GM23338 (cell line): ENCODE measurements around the gene IL36RN. TPM values are rescaled to one million over a fixed set of nuclear protein-coding genes. Genes with fewer than 3 reads are reported as not detected.

ENCODE experiments used
- ATAC-seq: fragments of 200-7000 bp; cut with Tn5 transposase; 3 replicates; pipeline ENCODE4 v1.9.1; 2020
- DNase-seq: peaks from one replicate; pipeline ENCODE4 v3.0.0-alpha.2; 2015; ENCODE audit warnings: low spot score
- H2AFZ ChIP-seq: fragments of 200-600 bp; sonication (generic); 2 replicates; pipeline ENCODE4 v1.8.0; 2016; ENCODE audit warnings: antibody characterized with exemption, mild to moderate bottlenecking, moderate library complexity
- H3F3A ChIP-seq: fragments of 200-600 bp; sonication (generic); replicated peaks from 2 replicates; pipeline ENCODE4 v1.8.0; 2017; ENCODE audit warnings: antibody characterized with exemption, mixed run types, low read depth
- H3K27ac ChIP-seq: fragments of 200-600 bp; sonication (generic); 2 replicates; pipeline ENCODE4 v1.6.1; 2016; ENCODE audit warnings: low read depth
- H3K27me3 ChIP-seq: fragments of 200-600 bp; sonication (generic); 2 replicates; pipeline ENCODE4 v1.8.0; 2016; ENCODE audit warnings: mild to moderate bottlenecking, mixed run types, moderate library complexity; ENCODE audit not compliant: insufficient read depth
- H3K36me3 ChIP-seq: fragments of 200-600 bp; sonication (generic); 2 replicates; pipeline ENCODE4 v1.8.0; 2016; ENCODE audit warnings: mild to moderate bottlenecking; ENCODE audit not compliant: insufficient read depth
- H3K4me1 ChIP-seq: fragments of 200-600 bp; sonication (generic); 2 replicates; pipeline ENCODE4 v1.8.0; 2016; ENCODE audit warnings: mild to moderate bottlenecking, moderate library complexity; ENCODE audit not compliant: insufficient read depth
- H3K4me2 ChIP-seq: fragments of 200-600 bp; sonication (generic); 2 replicates; pipeline ENCODE4 v1.7.1; 2017; ENCODE audit warnings: mixed run types
- H3K4me3 ChIP-seq: fragments of 200-600 bp; sonication (generic); 2 replicates; pipeline ENCODE4 v1.6.1; 2016; ENCODE audit warnings: mixed run types
- H3K79me2 ChIP-seq: fragments of 200-600 bp; sonication (generic); replicated peaks from 2 replicates; pipeline ENCODE4 v1.8.0; 2017; ENCODE audit warnings: mild to moderate bottlenecking; ENCODE audit not compliant: insufficient read depth
- H3K9me2 ChIP-seq: fragments of 200-600 bp; sonication (generic); 2 replicates; pipeline ENCODE4 v1.8.0; 2017; ENCODE audit not compliant: insufficient read depth
- H4K20me1 ChIP-seq: fragments of 200-600 bp; sonication (generic); replicated peaks from 2 replicates; pipeline ENCODE4 v1.8.0; 2017; ENCODE audit warnings: mild to moderate bottlenecking; ENCODE audit not compliant: insufficient read depth
- H3K27ac Mint-ChIP-seq: 2 replicates; pipeline ENCODE4 v1.8.0; 2020; ENCODE audit warnings: inconsistent platforms, mild to moderate bottlenecking, moderate library complexity, mixed read lengths
- H3K27me3 Mint-ChIP-seq: 3 replicates; pipeline ENCODE4 v1.8.0; 2022; ENCODE audit warnings: low read depth, mild to moderate bottlenecking, moderate library complexity, mixed read lengths, inconsistent platforms; ENCODE audit not compliant: insufficient read depth, poor library complexity
- H3K36me3 Mint-ChIP-seq: 3 replicates; pipeline ENCODE4 v1.8.0; 2021; ENCODE audit warnings: low read depth, mild to moderate bottlenecking, inconsistent platforms, moderate library complexity, mixed read lengths
- H3K4me1 Mint-ChIP-seq: 3 replicates; pipeline ENCODE4 v1.8.0; 2020; ENCODE audit warnings: mild to moderate bottlenecking, inconsistent platforms, mixed read lengths
- H3K4me3 Mint-ChIP-seq: 3 replicates; pipeline ENCODE4 v1.8.0; 2021; ENCODE audit warnings: moderate library complexity, mild to moderate bottlenecking, inconsistent platforms, mixed read lengths
- H3K9me3 Mint-ChIP-seq: 3 replicates; pipeline ENCODE4 v1.8.0; 2020; ENCODE audit warnings: moderate library complexity, mild to moderate bottlenecking, inconsistent platforms, mixed read lengths
- CTCF ChIP-seq, 2 experiments: fragments of 200-600 bp in 1 of 2; sonication (generic) in 1 of 2; conservative IDR thresholded peaks; 2 replicates each; pipeline versions ENCODE4 v1.5.1 to v1.6.1; 2016 to 2017; ENCODE audit warnings: antibody characterized with exemption in 2 of 2, low read depth in 2 of 2, mild to moderate bottlenecking in 2 of 2, moderate library complexity in 1 of 2
- ETS1 ChIP-seq: IDR thresholded peaks from 2 replicates; pipeline ENCODE4 v1.6.1; 2016; ENCODE audit warnings: antibody characterized with exemption
- EZH2 ChIP-seq: fragments of 200-600 bp; sonication (generic); IDR thresholded peaks from one replicate; pipeline ENCODE4 v1.8.0; 2017; ENCODE audit warnings: antibody characterized with exemption, mild to moderate bottlenecking, low read depth; ENCODE audit not compliant: unreplicated experiment
- EZH2phosphoT487 ChIP-seq: fragments of 200-600 bp; sonication (generic); IDR thresholded peaks from one replicate; pipeline ENCODE4 v1.8.1; 2018; ENCODE audit warnings: antibody characterized with exemption; ENCODE audit not compliant: unreplicated experiment
- NANOG ChIP-seq: IDR thresholded peaks from 2 replicates; pipeline ENCODE4 v1.6.1; 2016; ENCODE audit warnings: antibody characterized with exemption, borderline replicate concordance
- REST ChIP-seq: IDR thresholded peaks from one replicate; pipeline ENCODE4 v1.6.1; 2018; ENCODE audit warnings: antibody characterized with exemption; ENCODE audit not compliant: unreplicated experiment
- STAT1 ChIP-seq: IDR thresholded peaks from one replicate; pipeline ENCODE4 v1.6.1; 2016; ENCODE audit warnings: antibody characterized with exemption; ENCODE audit not compliant: unreplicated experiment
- ZNF114 ChIP-seq: fragments of 250-450 bp; sonication (Bioruptor Pico); IDR thresholded peaks from 2 replicates; pipeline ENCODE4 v1.5.0; 2020; ENCODE audit warnings: mild to moderate bottlenecking, moderate library complexity
- ZNF331 ChIP-seq: fragments of 250-450 bp; sonication (Bioruptor Pico); IDR thresholded peaks from 2 replicates; pipeline ENCODE4 v1.5.0; 2020; ENCODE audit warnings: low read depth, mild to moderate bottlenecking, moderate library complexity
- polyA plus RNA-seq: library from polyadenylated mRNA; unstranded; fragments of >200 nt; fragmentation: Nextera tagmentation; extraction: Ambion mirVana; gene quantifications from 2 replicates; pipeline ENCODE4 v1.2.1, GENCODE V29; 2016
- total RNA-seq: library from RNA; depleted of rRNA; stranded (reverse); fragments of >200 nt; shearing (Covaris generic); gene quantifications from 2 replicates; pipeline ENCODE4 v1.2.3, GENCODE V29; 2014

IL36RN gene
- total and polyA plus RNA-seq, 2 experiments from 2014 or later = not detected

GRCh38 chr2:113085542-113085941 lies 26.5 kb downstream of the IL36RN start:
- H3K4me2 ChIP-seq = no peak overlapping the region
- DNase-seq (no peak), ATAC-seq (no peak)
- H3K4me3 ChIP-seq = no peak overlapping the region
- no peak overlapping the region for H2AFZ ChIP-seq
- no peaks in the 10 kb centered on the region for H3K36me3 ChIP-seq
- Mint-ChIP-seq H3K4me3 (no peak overlapping the region), H3K36me3 (no peaks in the 10 kb centered on the region), H3K27me3 (no peaks in the 10 kb centered on the region), H3K9me3 (no peaks in the 10 kb centered on the region), H3K27ac (no peak overlapping the region), H3K4me1 (no peaks in the 10 kb centered on the region)
- TF ChIP-seq EZH2phosphoT487 (no peak), ETS1 (no peak), REST (no peak), ZNF114 (no peak), NANOG (no peak), STAT1 (no peak), EZH2 (no peak), CTCF (conservative IDR thresholded peaks at IDR 0.05; ENCODE audit: low read depth in 2 of 2) (no peak), ZNF331 (no peak)
- no peaks in the 10 kb centered on the region for H3K79me2 ChIP-seq
- H3K9me2 ChIP-seq = no peaks in the 10 kb centered on the region
- H3F3A ChIP-seq = no peaks in the 10 kb centered on the region
- H4K20me1 ChIP-seq = no peaks in the 10 kb centered on the region
- no peaks in the 10 kb centered on the region for H3K27me3 ChIP-seq
- H3K27ac ChIP-seq = no peak overlapping the region
- no peaks in the 10 kb centered on the region for H3K4me1 ChIP-seq
